Ishikawa (cell line): ENCODE results near the gene PDE4B.

Source experiments
- CEBPB ChIP-seq: IDR thresholded peaks from 2 replicates; pipeline ENCODE4 v1.6.1; 2012
- CREB1 ChIP-seq: IDR thresholded peaks from 2 replicates; pipeline ENCODE4 v1.6.1; 2012; ENCODE audit warnings: low read depth
- EGR1 ChIP-seq: IDR thresholded peaks from 2 replicates; pipeline ENCODE4 v1.6.1; 2012
- EP300 ChIP-seq: IDR thresholded peaks from 2 replicates; pipeline ENCODE4 v1.6.1; 2012; ENCODE audit warnings: borderline replicate concordance
- FOXM1 ChIP-seq: IDR thresholded peaks from 2 replicates; pipeline ENCODE4 v1.6.1; 2012; ENCODE audit warnings: low read depth, borderline replicate concordance
- MAX ChIP-seq: IDR thresholded peaks from 2 replicates; pipeline ENCODE4 v1.6.1; 2012
- NFIC ChIP-seq: IDR thresholded peaks from 2 replicates; pipeline ENCODE4 v1.6.1; 2012
- RAD21 ChIP-seq: IDR thresholded peaks from 2 replicates; pipeline ENCODE4 v1.6.1; 2012; ENCODE audit warnings: low read depth
- REST ChIP-seq: IDR thresholded peaks from 2 replicates; pipeline ENCODE4 v1.6.1; 2012; ENCODE audit warnings: low read depth, mild to moderate bottlenecking
- TAF1 ChIP-seq: IDR thresholded peaks from 2 replicates; pipeline ENCODE4 v1.6.1; 2012; ENCODE audit warnings: low read depth, mild to moderate bottlenecking
- TCF12 ChIP-seq: IDR thresholded peaks from 2 replicates; pipeline ENCODE4 v1.6.1; 2012; ENCODE audit warnings: low read depth
- TEAD4 ChIP-seq: IDR thresholded peaks from 2 replicates; pipeline ENCODE4 v1.6.1; 2012
- USF1 ChIP-seq: IDR thresholded peaks from 2 replicates; pipeline ENCODE4 v1.6.1; 2012
- YY1 ChIP-seq: IDR thresholded peaks from 2 replicates; pipeline ENCODE4 v1.6.1; 2012; ENCODE audit warnings: low read depth
- ZBTB7A ChIP-seq: IDR thresholded peaks from 2 replicates; pipeline ENCODE4 v1.6.1; 2012; ENCODE audit warnings: low read depth

PDE4B gene

GRCh38 chr1:66292305-66292704 is 499.6 kb downstream of the PDE4B start:
- TF ChIP-seq MAX (no peak), FOXM1 (no peak), NFIC (no peak), CREB1 (no peak), REST (no peak), CEBPB (no peak), RAD21 (no peak), EP300 (no peak), USF1 (no peak), TCF12 (no peak), YY1 (no peak), TAF1 (no peak), ZBTB7A (no peak), EGR1 (no peak), TEAD4 (no peak)

GRCh38 chr1:66292944-66293343 is 500.2 kb downstream of the PDE4B start:
- TF ChIP-seq CREB1, result no peak
- TF ChIP-seq TEAD4, result no peak
- no peak for TF ChIP-seq NFIC
- no peak for TF ChIP-seq EP300
- TF ChIP-seq EGR1, result no peak
- no peak for TF ChIP-seq USF1
- TF ChIP-seq REST, result no peak
- TF ChIP-seq CEBPB, result no peak

DNA sequence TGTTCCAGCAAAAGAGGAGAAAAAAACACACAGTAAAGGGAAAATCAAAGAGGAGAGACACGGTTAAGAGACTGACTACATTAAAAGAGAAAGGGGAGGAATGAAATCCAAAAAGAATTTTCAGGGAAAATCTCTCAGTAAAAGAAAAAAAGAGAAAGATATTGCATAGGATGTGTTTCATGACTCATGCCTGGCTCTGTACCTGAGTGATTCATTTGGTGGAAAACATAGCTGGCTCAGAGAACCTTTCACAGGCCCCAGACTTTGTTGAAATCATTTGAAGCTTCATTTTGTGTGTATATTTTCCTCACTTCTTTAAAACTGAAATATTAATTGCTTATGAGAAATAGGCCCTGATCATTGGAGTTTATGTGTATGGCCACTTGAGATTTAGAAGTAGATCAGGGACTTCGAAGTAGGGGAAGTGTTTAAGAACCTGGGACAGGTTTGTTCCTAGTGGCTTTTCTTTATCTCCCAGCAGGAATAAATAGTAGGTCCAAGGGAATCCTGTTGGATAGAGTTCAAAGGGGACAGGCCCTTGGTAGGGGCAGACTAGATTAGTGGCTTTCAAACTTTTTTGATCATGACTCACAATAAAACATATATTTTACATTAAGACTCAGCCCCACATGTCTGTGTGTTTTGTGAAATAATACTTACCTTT is 502.1 kb downstream of the PDE4B start:
- TF ChIP-seq NFIC (peak; percentile 39), CREB1 (no peak)

- TF ChIP-seq CEBPB (no peak), EP300 (no peak), RAD21 (no peak), REST (no peak), ZBTB7A (no peak), CREB1 (no peak), FOXM1 (no peak), EGR1 (no peak), MAX (no peak), TEAD4 (no peak)
Observed at GRCh38 chr1:66295803-66296202, 503.1 kb downstream of the PDE4B start.

- TF ChIP-seq REST, result no peak
- TF ChIP-seq FOXM1, result no peak
- no peak for TF ChIP-seq YY1
- no peak for TF ChIP-seq TEAD4
- TF ChIP-seq NFIC, result no peak
- TF ChIP-seq MAX, result no peak
- no peak for TF ChIP-seq EP300
- TF ChIP-seq CEBPB, result no peak
- TF ChIP-seq TAF1, result no peak
- no peak for TF ChIP-seq RAD21
- no peak for TF ChIP-seq ZBTB7A
- TF ChIP-seq TCF12, result no peak
- no peak for TF ChIP-seq EGR1
- TF ChIP-seq USF1, result no peak
- no peak for TF ChIP-seq CREB1
Observed at GRCh38 chr1:66296370-66296769, 503.7 kb downstream of the PDE4B start.
